PC-3 (cell line): ENCODE results near the gene BCL3. TPM values are rescaled to one million over a fixed set of nuclear protein-coding genes. Genes with fewer than 3 reads are reported as not detected.
A peak's percentile ranks its signal among the peaks of the same experiment; 100 is the strongest.

Experiments
- ATAC-seq: fragments of 200-7000 bp; cut with Tn5 transposase; 2 replicates; pipeline ENCODE4 v1.9.1; 2020; ENCODE audit warnings: mild to moderate bottlenecking, moderate library complexity
- BruUV-seq: library from RNA; stranded (reverse); fragments of 400-500 nt; replicated peaks from 2 replicates; lab custom pipeline; 2021; lab: Mats Ljungman, UMichigan
- CTCF ChIA-PET: fragments of 300-600 bp; sonication (Branson Sonifier 250); formaldehyde crosslinking; loops from one replicate; lab custom pipeline; 2022; ENCODE audit warnings: antibody characterized with exemption; lab: Charles Lee
- POLR2A ChIA-PET: fragments of 300-600 bp; sonication (Branson Sonifier 250); formaldehyde crosslinking; loops from one replicate; lab custom pipeline; 2022; ENCODE audit warnings: antibody characterized with exemption; ENCODE audit not compliant: unreplicated experiment; lab: Charles Lee
- DNase-seq: peaks from one replicate; pipeline ENCODE4 v3.0.0-alpha.2; 2015
- H2AFZ ChIP-seq: fragments of 300-600 bp; sonication (generic); 2 replicates; pipeline ENCODE4 v1.6.0; 2016; ENCODE audit warnings: antibody characterized with exemption, low read length
- H3F3A ChIP-seq: fragments of 300-600 bp; sonication (generic); one replicate; pipeline ENCODE4 v1.6.0; 2017; ENCODE audit warnings: antibody characterized with exemption, low read length, control low read depth, mild to moderate bottlenecking; ENCODE audit not compliant: unreplicated experiment
- H3K27ac ChIP-seq: fragments of 300-600 bp; sonication (generic); 2 replicates; pipeline ENCODE4 v1.5.1; 2016; ENCODE audit warnings: mild to moderate bottlenecking, low read length
- H3K27me3 ChIP-seq: fragments of 300-600 bp; sonication (generic); 2 replicates; pipeline ENCODE4 v1.6.1; 2016; ENCODE audit warnings: low read length, mixed read lengths
- H3K36me3 ChIP-seq: fragments of 300-600 bp; sonication (generic); 2 replicates; pipeline ENCODE4 v1.6.1; 2016; ENCODE audit warnings: low read depth, mixed run types, low read length, mixed read lengths
- H3K4me1 ChIP-seq: fragments of 300-600 bp; sonication (generic); 2 replicates; pipeline ENCODE4 v1.5.1; 2016; ENCODE audit warnings: low read length; ENCODE audit not compliant: insufficient read depth
- H3K4me2 ChIP-seq: fragments of 300-600 bp; sonication (generic); 2 replicates; pipeline ENCODE4 v1.6.0; 2016; ENCODE audit warnings: low read length
- H3K4me3 ChIP-seq: fragments of 300-600 bp; sonication (generic); 2 replicates; pipeline ENCODE4 v1.5.1; 2016; ENCODE audit warnings: mild to moderate bottlenecking, low read length, mixed read lengths
- H3K79me2 ChIP-seq: fragments of 300-600 bp; sonication (generic); 2 replicates; pipeline ENCODE4 v1.6.1; 2017; ENCODE audit warnings: low read length, mixed read lengths
- H3K9ac ChIP-seq: fragments of 300-600 bp; sonication (generic); 2 replicates; pipeline ENCODE4 v1.6.0; 2016; ENCODE audit warnings: mild to moderate bottlenecking, low read length
- H3K9me2 ChIP-seq: fragments of 300-600 bp; sonication (generic); replicated peaks from 2 replicates; pipeline ENCODE4 v1.6.1; 2016; ENCODE audit warnings: mixed run types, low read length, mixed read lengths
- H3K9me3 ChIP-seq: fragments of 300-600 bp; sonication (generic); 2 replicates; pipeline ENCODE4 v1.6.1; 2016; ENCODE audit warnings: low read length, mixed read lengths
- H4K20me1 ChIP-seq: fragments of 300-600 bp; sonication (generic); 2 replicates; pipeline ENCODE4 v1.6.1; 2016; ENCODE audit warnings: low read length, mixed read lengths
- EZH2 ChIP-seq: fragments of 300-600 bp; sonication (generic); IDR thresholded peaks from one replicate; pipeline ENCODE4 v1.6.1; 2017; ENCODE audit warnings: antibody characterized with exemption, mild to moderate bottlenecking, low read length; ENCODE audit not compliant: unreplicated experiment
- EZH2phosphoT487 ChIP-seq: fragments of 300-600 bp; sonication (generic); IDR thresholded peaks from 2 replicates; pipeline ENCODE4 v1.6.1; 2018; ENCODE audit warnings: mild to moderate bottlenecking, antibody characterized with exemption, low read length, borderline replicate concordance
- intact Hi-C: fragments of 100-400 bp; cut with micrococcal nuclease; formaldehyde crosslinking; loops from 2 replicates; pipeline ENCODE4 v1.9.0; 2023
- total RNA-seq: library from RNA; depleted of rRNA; stranded (reverse); fragments of >200 nt; gene quantifications from 2 replicates; pipeline ENCODE4 v1.2.3, GENCODE V29; 2014
- TF ChIP-seq, protein P1 (sequence below): fragments of 300-600 bp; sonication (generic); conservative IDR thresholded peaks from 2 replicates; pipeline ENCODE4 v1.5.1; 2017; ENCODE audit warnings: antibody characterized with exemption, low read depth, mild to moderate bottlenecking, low read length

BCL3 gene
- total RNA-seq, 1 experiment from 2014 or later = 25.5 TPM

DNA sequence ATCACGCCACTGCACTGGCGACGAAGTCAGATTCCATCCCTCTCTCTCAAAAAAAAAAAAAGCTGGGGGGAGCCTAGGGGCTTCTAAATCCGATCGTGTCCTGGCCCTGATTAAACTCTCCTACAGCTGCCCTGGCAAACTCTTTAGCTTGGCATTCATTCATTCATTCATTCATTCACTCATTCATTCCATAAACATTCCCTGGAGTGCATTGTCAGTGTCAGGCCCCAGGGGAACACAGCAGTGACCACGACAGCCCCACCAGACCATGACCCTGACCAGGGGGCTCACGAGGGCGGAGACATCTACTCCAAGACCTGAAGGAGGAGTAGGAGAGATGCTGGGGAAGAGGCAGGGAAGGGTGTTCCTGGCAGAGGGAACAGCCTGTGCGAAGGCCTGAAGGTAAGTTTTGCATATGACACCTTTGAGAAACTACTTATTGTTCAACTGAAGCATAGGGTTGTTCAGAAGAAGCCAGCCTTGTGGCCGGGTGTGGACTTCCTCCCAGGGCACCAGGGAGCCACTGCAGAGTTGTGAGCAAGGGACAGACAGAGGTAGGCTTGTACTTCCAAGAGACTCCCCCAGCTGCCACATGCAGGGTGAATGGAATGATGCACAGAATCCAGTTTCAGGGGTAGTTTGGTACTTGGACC lies 25.1 kb upstream of the BCL3 start:
- Histone ChIP-seq H3K36me3 (no peaks in the 10 kb centered on the region), H3K4me2 (0 out of 2 replicates have a peak overlapping the region, but pooled peaks have one; percentile 16), H3K9me3 (no peaks in the 10 kb centered on the region), H3K9ac (no peak overlapping the region), H3K79me2 (no peaks in the 10 kb centered on the region), H3F3A (no peaks in the 10 kb centered on the region), H3K27ac (no peak overlapping the region), H3K27me3 (no peaks in the 10 kb centered on the region), H2AFZ (no peak overlapping the region), H4K20me1 (no peaks in the 10 kb centered on the region), H3K4me1 (peaks cover 34% of the 10 kb centered on the region), H3K9me2 (no peaks in the 10 kb centered on the region), H3K4me3 (no peak overlapping the region)
- intact Hi-C loops = loop anchor here (5.0 kb wide), 1 partner anchor 136 kb away; no protein-coding TSS in a partner anchor
- BruUV-seq = no TSS peak
- DNase-seq = no peak
- peak; percentile 12 for ATAC-seq
- POLR2A ChIA-PET = interaction anchor here (0.6 kb wide), 2 partner anchors 18 to 22 kb away, joined by 3 to 5 read pairs; no protein-coding TSS in a partner anchor
- CTCF ChIA-PET = interaction anchor here (0.6 to 2.4 kb wide), 17 partner anchors 8 to 192 kb away, joined by 3 to 53 read pairs (median 5); no protein-coding TSS in a partner anchor
- TF ChIP-seq EZH2phosphoT487 (no peak), EZH2 (no peak)
- TF ChIP-seq, protein P1, sequence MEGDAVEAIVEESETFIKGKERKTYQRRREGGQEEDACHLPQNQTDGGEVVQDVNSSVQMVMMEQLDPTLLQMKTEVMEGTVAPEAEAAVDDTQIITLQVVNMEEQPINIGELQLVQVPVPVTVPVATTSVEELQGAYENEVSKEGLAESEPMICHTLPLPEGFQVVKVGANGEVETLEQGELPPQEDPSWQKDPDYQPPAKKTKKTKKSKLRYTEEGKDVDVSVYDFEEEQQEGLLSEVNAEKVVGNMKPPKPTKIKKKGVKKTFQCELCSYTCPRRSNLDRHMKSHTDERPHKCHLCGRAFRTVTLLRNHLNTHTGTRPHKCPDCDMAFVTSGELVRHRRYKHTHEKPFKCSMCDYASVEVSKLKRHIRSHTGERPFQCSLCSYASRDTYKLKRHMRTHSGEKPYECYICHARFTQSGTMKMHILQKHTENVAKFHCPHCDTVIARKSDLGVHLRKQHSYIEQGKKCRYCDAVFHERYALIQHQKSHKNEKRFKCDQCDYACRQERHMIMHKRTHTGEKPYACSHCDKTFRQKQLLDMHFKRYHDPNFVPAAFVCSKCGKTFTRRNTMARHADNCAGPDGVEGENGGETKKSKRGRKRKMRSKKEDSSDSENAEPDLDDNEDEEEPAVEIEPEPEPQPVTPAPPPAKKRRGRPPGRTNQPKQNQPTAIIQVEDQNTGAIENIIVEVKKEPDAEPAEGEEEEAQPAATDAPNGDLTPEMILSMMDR = no peak

DNA sequence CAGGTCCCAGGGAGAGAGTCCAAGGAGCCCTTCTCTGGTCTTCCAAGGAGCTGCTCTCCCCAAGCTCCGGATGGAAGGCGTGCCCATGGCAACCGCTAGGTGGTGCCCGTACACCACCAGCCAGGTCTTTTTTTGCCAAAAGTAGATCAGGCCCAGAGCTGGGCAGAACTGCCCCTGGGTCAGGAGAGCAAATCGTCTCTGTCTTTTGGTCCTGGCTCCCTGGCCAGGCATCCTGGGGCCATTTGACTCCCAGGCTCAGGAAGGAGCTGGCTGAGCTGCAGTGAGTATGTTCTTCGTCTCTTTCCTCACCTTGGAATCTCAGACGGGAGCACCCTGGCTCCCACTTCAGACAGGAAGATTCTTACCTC lies 24.6 kb upstream of the BCL3 start:
- Histone ChIP-seq H3K4me2 (peak overlapping the region; percentile 37; the same call in 1 of the 2 replicates), H3F3A (no peaks in the 10 kb centered on the region), H4K20me1 (no peaks in the 10 kb centered on the region), H3K79me2 (no peaks in the 10 kb centered on the region), H2AFZ (no peak overlapping the region), H3K27ac (peak overlapping the region; percentile 76), H3K9me2 (no peaks in the 10 kb centered on the region), H3K27me3 (no peaks in the 10 kb centered on the region), H3K9ac (peak overlapping the region; percentile 46), H3K9me3 (no peaks in the 10 kb centered on the region), H3K36me3 (no peaks in the 10 kb centered on the region), H3K4me3 (no peak overlapping the region), H3K4me1 (peaks cover 28% of the 10 kb centered on the region)
- ATAC-seq (peak; percentile 84), DNase-seq (peak; percentile 86)
- ChIA-PET CTCF (interaction anchor here (0.6 to 2.4 kb wide), 15 partner anchors 9 to 153 kb away, joined by 3 to 53 read pairs (median 5); no protein-coding TSS in a partner anchor), POLR2A (interaction anchor here (0.6 kb wide), 3 partner anchors 17 to 122 kb away, joined by 3 to 15 read pairs (median 3); partner anchors contain the start of gene NECTIN2)
- intact Hi-C loops = loop anchor here (1.0 to 5.0 kb wide), 3 partner anchors 25 to 137 kb away; partner anchors contain the start of gene BCL3
- no TSS peak for BruUV-seq
- TF ChIP-seq EZH2phosphoT487 (no peak), EZH2 (no peak)
- TF ChIP-seq, protein P1 = peak; percentile 89
